ENCODE measurements around the gene SDK2.

The SDK2 gene

GRCh38 chr17:73317513-73318426 lies 326.5 kb downstream of the SDK2 start:
- no peak overlapping the region for H3K4me2 ChIP-seq (ENCODE audit: low read length)
- H3K4me1 ChIP-seq (ENCODE audit: control insufficient read depth, low read length) = peaks cover 2% of the 10 kb centered on the region; the same call in 1 of the 2 replicates
- no peak overlapping the region for H3K4me3 ChIP-seq (ENCODE audit: low read length)
- H3K9me2 ChIP-seq (replicated peaks; ENCODE audit: control insufficient read depth, low read length) = no peaks in the 10 kb centered on the region
- H3K9me3 ChIP-seq (ENCODE audit: control insufficient read depth, insufficient read depth, low read length) = no peaks in the 10 kb centered on the region
- H3K79me2 ChIP-seq (ENCODE audit: control insufficient read depth, low read length) = no peaks in the 10 kb centered on the region
- TF ChIP-seq CTCF (IDR thresholded peaks at IDR 0.05; ENCODE audit: low read depth, low read length, poor library complexity, severe bottlenecking) (no peak), EZH2phosphoT487 (IDR thresholded peaks at IDR 0.05; ENCODE audit: borderline replicate concordance, low read length) (no peak)
- H3F3A ChIP-seq (ENCODE audit: control insufficient read depth, insufficient read depth) = no peaks in the 10 kb centered on the region
- H3K27ac ChIP-seq (ENCODE audit: low read depth, low read length) = no peak overlapping the region
- peaks cover 14% of the 10 kb centered on the region for H3K27me3 ChIP-seq (ENCODE audit: control insufficient read depth, low read length)
- no peaks in the 10 kb centered on the region for H3K36me3 ChIP-seq (ENCODE audit: control insufficient read depth, low read length)
- H4K20me1 ChIP-seq (ENCODE audit: control insufficient read depth, insufficient read depth, low read depth, low read length) = no peaks in the 10 kb centered on the region

GRCh38 chr17:73316919-73317505 lies 327.2 kb downstream of the SDK2 start:
- peaks cover 22% of the 10 kb centered on the region for H3K27me3 ChIP-seq (ENCODE audit: control insufficient read depth, low read length)
- H3K36me3 ChIP-seq (ENCODE audit: control insufficient read depth, low read length) = no peaks in the 10 kb centered on the region
- no peaks in the 10 kb centered on the region for H3K9me2 ChIP-seq (replicated peaks; ENCODE audit: control insufficient read depth, low read length)
- H3K4me3 ChIP-seq (ENCODE audit: low read length) = no peak overlapping the region
- H4K20me1 ChIP-seq (ENCODE audit: control insufficient read depth, insufficient read depth, low read depth, low read length) = no peaks in the 10 kb centered on the region
- no peaks in the 10 kb centered on the region for H3K9me3 ChIP-seq (ENCODE audit: control insufficient read depth, insufficient read depth, low read length)
- H3K27ac ChIP-seq (ENCODE audit: low read depth, low read length) = no peak overlapping the region
- peaks cover 2% of the 10 kb centered on the region; the same call in 1 of the 2 replicates for H3K4me1 ChIP-seq (ENCODE audit: control insufficient read depth, low read length)
- H3K79me2 ChIP-seq (ENCODE audit: control insufficient read depth, low read length) = no peaks in the 10 kb centered on the region
- H3K4me2 ChIP-seq (ENCODE audit: low read length) = no peak overlapping the region
- H3F3A ChIP-seq (ENCODE audit: control insufficient read depth, insufficient read depth) = no peaks in the 10 kb centered on the region
- no peak for TF ChIP-seq EZH2phosphoT487 (IDR thresholded peaks at IDR 0.05; ENCODE audit: borderline replicate concordance, low read length)
- no peak for TF ChIP-seq CTCF (IDR thresholded peaks at IDR 0.05; ENCODE audit: low read depth, low read length, poor library complexity, severe bottlenecking)

GRCh38 chr17:73315471-73315870 lies 328.8 kb downstream of the SDK2 start:
- no peaks in the 10 kb centered on the region for H3F3A ChIP-seq (ENCODE audit: control insufficient read depth, insufficient read depth)
- no peak overlapping the region for H3K4me3 ChIP-seq (ENCODE audit: low read length)
- peaks cover 17% of the 10 kb centered on the region for H3K4me1 ChIP-seq (ENCODE audit: control insufficient read depth, low read length)
- H4K20me1 ChIP-seq (ENCODE audit: control insufficient read depth, insufficient read depth, low read depth, low read length) = no peaks in the 10 kb centered on the region
- H3K79me2 ChIP-seq (ENCODE audit: control insufficient read depth, low read length) = no peaks in the 10 kb centered on the region
- H3K9me3 ChIP-seq (ENCODE audit: control insufficient read depth, insufficient read depth, low read length) = no peaks in the 10 kb centered on the region
- H3K36me3 ChIP-seq (ENCODE audit: control insufficient read depth, low read length) = no peaks in the 10 kb centered on the region
- H3K27ac ChIP-seq (ENCODE audit: low read depth, low read length) = no peak overlapping the region
- H3K9me2 ChIP-seq (replicated peaks; ENCODE audit: control insufficient read depth, low read length) = no peaks in the 10 kb centered on the region
- H3K4me2 ChIP-seq (ENCODE audit: low read length) = no peak overlapping the region
- no peak for TF ChIP-seq EZH2phosphoT487 (IDR thresholded peaks at IDR 0.05; ENCODE audit: borderline replicate concordance, low read length)
- no peak for TF ChIP-seq CTCF (IDR thresholded peaks at IDR 0.05; ENCODE audit: low read depth, low read length, poor library complexity, severe bottlenecking)
- peaks cover 37% of the 10 kb centered on the region for H3K27me3 ChIP-seq (ENCODE audit: control insufficient read depth, low read length)

All from DOHH2 (cell line).